NOMO-1 treated with DMSO at 0.1 percent for 48 hours (cell line): ENCODE measurements around the gene BRICD5.
"Not testable (repeated sequence)": the region's sequence is repeated elsewhere in the genome, so short reads cannot be mapped to it uniquely, and the experiment has no call there.

Source experiments
- DNase-seq: peaks from one replicate; lab custom pipeline; 2025; ENCODE audit not compliant: unreplicated experiment; lab: John Stamatoyannopoulos, UW

BRICD5 gene

GRCh38 chr16:2210386-2211365, at the start of gene BRICD5:
TSS of gene BRICD5 (minus strand) at chr16:2210863. CDS start at chr16:2210833, 30 bp downstream.
- no peak for DNase-seq

GRCh38 chr16:2260250-2260649, 49.6 kb upstream of the BRICD5 start:
- DNase-seq, result no peak

- not testable (repeated sequence) for DNase-seq
Measured at GRCh38 chr16:2258530-2258929, 47.9 kb upstream of the BRICD5 start.

- DNase-seq, result no peak
Measured at GRCh38 chr16:2257726-2258125, 47.1 kb upstream of the BRICD5 start.

- no peak for DNase-seq
Measured at GRCh38 chr16:2256531-2257140, 46.0 kb upstream of the BRICD5 start.

GRCh38 chr16:2253293-2253692, 42.6 kb upstream of the BRICD5 start:
- DNase-seq, result no peak

DNA sequence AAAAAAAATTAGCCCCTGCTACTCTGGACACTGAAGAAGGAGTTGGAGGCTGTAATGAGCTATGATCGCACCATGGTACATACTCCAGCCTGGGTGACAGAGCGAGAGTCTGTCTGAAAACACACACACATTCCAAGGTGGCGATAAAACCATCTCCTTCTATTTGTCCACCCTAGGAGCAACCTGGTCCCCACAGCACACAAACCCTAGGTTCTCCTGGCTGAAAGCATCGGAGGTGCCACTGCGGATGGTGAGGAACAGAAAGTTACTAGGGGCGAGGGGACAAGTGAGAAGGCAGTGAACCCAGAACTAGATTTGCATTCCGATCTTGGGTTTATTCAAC, 42.1 kb upstream of the BRICD5 start:
- DNase-seq, result no peak

DNA sequence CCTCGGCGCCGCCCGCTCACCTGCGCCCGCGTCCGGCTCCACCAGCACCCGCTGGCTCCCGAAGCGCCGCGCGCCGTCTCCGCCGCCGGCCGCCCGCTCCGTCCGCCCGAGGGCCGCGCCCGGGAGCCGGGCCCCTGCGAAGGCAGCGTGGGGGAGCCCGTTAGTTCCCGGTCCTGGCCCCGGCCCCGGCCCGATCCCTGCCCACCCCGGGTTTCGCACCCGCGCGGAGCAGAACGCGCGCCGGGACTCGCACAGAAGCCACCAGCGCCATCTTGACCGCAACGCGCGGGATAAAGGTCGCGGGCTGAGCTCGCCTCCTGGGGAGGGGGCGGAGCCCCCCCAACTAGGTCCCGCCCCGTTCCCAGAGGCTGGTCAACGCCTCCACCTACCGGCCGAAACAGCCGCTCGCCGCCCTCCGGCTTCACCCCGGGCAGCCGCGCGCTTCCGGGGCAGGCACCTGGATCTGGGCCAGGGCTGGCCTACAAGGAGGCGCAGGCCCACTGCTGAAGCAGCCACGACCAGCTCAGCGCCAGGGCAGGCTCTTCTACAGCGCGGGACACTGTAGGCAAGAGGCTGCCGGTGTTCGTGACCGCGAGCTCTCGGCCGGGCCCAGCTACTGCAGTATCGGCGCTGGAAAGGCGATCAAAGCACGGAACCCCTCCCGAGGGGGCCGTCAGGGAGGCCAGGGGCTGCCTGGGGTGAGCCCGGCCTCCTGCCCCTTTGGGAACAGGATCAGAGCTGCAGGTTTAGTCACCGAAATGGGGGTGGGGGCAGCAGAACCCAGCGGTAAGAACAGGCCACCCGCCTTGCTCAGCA, 40.8 kb upstream of the BRICD5 start, which contains the start of gene ECI1:
TSS of gene ECI1 (minus strand) at position 292 of the 816 bp plus-strand sequence. CDS start at position 271, 21 bp downstream.
- DNase-seq, result peak; percentile 87

GRCh38 chr16:2250652-2251295, 40.1 kb upstream of the BRICD5 start:
- DNase-seq, result peak; percentile 10

DNA sequence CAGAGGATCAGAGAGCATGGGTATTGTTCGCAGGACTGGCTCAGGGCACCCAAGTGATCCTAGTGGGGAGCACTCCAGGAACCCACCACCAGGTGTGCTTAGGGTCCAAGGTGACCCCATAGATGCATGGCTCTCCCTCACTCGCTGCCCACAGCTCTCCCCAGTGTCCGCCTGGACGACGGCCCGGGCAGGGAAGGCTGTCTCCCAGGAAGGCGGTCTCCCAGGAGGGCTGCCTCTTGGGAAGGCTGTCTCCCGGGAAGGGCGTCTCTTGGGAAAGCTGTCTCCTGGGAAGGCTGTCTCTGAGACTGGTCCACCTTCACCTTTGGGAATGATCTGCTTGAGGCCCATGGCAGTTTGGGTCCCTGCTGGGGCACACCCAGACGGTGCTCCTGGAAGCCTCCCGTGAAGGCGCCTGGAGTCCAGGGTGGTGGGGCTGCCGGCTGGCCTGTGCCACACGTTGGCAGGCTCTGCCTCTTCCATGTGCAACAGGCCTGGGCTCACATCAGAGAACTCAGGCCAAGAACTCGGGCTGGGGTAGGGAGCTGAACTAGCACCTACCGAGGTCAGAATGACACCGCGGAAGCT, 35.7 kb upstream of the BRICD5 start:
- DNase-seq, result no peak

GRCh38 chr16:2244926-2245795, 34.5 kb upstream of the BRICD5 start:
- DNase-seq, result no peak

DNA sequence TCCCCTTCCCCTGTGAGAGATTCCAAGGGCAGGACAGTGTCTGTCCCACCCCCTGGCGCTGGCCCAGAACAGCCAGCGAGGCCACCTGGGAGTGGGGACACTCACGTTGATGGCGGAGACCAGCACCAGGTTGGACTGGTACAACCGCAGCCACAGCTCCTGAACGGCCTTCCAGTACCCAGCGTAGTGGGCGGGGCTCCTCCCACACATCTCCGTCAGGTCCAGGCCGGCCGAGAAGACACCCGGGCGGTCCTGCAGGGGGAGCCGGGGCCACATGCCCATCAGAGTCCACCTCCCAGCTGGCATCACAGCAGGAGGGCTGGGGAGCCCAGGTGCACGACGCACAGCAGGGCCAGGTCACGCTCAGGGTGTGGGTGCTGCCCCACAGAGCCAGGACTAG, 33.6 kb upstream of the BRICD5 start:
- no peak for DNase-seq

DNA sequence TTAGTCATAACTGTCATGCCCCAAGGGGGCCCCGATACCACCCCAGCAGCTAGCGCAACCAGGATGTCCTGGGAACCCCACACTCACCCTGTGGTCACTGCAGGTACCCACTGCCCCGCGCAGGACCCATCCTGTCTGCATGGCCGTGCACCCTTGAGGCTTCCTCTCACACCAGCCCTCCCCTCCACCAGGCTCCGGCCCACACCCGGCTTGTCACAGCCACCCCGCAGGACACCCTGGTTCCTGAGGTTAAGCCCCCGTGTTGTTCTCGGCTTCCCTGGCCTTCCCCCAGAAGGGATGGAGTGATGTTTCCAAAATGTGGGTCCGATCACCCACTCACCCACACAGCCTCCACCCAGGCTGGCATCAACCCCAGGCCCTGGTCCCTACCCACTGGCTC, 33.1 kb upstream of the BRICD5 start:
- no peak for DNase-seq

- no peak for DNase-seq
Measured at GRCh38 chr16:2243031-2243528, 32.4 kb upstream of the BRICD5 start.

- DNase-seq, result no peak
Measured at GRCh38 chr16:2242598-2242997, 31.9 kb upstream of the BRICD5 start.

DNA sequence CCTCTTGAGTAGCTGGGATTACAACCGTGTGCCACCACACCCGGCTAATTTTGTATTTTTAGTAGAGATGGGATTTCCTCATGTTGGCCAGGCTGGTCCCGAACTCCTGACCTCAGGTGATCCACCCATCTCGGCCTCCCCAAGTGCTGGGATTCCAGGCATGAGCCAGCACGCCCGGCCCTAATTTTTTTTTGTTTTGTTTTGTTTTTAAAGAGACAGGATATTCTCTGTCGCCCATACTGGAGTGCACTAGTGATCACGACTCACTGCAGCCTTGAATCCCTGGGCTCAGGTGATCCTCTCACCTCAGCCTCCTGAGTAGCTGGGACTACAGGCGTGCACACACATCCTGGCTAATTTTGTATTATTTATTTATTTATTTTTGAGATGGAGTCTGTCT, 29.7 kb upstream of the BRICD5 start:
- DNase-seq, result not testable (repeated sequence)

GRCh38 chr16:2238838-2239675, 28.4 kb upstream of the BRICD5 start:
- no peak for DNase-seq

- DNase-seq, result no peak
Measured at GRCh38 chr16:2238150-2238837, 27.6 kb upstream of the BRICD5 start.
